GM20000 (cell line): Measurements from ENCODE around the gene PKD2.
"Not testable (repeated sequence)": the region's sequence is repeated elsewhere in the genome, so short reads cannot be mapped to it uniquely, and the experiment has no call there.

Experiments used
- DNase-seq: peaks from one replicate; pipeline ENCODE4 v3.0.0; 2012; ENCODE audit warnings: low spot score
- TF ChIP-seq, protein P1 (sequence below): IDR thresholded peaks from 2 replicates; pipeline ENCODE4 v1.5.1; 2012; ENCODE audit warnings: mild to moderate bottlenecking, control low read depth; ENCODE audit errors: extremely low read depth, missing control alignments

Gene PKD2

DNA sequence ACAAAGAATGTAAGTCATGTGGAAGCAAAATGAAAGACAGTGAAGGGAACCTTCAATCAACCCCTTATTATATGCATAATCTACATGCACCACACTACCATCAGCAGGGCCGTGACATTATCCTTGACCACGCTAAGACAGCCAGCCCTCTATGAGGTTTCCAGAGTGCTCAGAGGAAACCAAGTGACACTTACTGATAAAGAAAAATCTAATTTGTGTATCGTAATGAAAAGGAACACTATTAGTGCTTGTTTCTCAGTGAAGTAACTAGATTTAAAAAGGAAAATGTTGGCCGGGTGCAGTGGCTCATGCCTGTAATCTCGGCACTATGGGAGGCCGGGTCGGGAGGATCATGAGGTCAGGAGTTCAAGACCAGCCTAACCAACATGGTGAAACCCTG is 94.6 kb downstream of the PKD2 start:
- no peak for DNase-seq
- TF ChIP-seq, protein P1, sequence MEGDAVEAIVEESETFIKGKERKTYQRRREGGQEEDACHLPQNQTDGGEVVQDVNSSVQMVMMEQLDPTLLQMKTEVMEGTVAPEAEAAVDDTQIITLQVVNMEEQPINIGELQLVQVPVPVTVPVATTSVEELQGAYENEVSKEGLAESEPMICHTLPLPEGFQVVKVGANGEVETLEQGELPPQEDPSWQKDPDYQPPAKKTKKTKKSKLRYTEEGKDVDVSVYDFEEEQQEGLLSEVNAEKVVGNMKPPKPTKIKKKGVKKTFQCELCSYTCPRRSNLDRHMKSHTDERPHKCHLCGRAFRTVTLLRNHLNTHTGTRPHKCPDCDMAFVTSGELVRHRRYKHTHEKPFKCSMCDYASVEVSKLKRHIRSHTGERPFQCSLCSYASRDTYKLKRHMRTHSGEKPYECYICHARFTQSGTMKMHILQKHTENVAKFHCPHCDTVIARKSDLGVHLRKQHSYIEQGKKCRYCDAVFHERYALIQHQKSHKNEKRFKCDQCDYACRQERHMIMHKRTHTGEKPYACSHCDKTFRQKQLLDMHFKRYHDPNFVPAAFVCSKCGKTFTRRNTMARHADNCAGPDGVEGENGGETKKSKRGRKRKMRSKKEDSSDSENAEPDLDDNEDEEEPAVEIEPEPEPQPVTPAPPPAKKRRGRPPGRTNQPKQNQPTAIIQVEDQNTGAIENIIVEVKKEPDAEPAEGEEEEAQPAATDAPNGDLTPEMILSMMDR: no peak

DNA sequence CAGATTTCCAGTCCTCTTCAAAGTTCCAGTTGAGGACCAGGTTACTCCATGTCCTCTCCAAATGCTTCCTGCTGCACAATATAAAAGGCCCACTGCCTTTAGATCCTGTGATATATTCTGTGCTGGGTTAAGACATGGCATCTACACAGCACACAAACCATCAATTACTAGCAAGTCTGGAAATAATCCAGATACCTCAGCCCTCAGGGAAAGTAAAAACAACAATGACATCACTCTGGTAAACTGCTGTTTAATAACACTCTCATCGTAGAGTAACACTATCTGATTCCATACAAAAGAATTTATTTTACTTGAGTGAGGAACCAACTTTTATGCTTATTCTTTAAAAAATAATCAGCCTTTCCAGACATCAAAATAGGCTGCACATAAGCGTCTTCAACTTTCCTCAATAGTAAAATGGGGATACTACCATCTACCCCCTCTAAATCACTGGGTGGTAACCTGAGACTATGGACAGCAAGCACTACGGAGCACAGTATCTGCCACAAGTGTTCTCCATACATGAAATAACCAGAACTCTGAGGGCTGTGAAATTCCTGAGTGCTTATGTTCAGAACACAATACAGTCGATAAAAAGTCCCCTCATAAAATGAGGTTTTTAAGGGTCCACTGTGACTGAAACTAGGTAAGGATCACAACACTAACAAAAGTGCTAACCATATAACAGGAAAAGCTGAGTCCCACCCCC is 97.6 kb downstream of the PKD2 start:
- no peak for DNase-seq
- TF ChIP-seq, protein P1: no peak

DNA sequence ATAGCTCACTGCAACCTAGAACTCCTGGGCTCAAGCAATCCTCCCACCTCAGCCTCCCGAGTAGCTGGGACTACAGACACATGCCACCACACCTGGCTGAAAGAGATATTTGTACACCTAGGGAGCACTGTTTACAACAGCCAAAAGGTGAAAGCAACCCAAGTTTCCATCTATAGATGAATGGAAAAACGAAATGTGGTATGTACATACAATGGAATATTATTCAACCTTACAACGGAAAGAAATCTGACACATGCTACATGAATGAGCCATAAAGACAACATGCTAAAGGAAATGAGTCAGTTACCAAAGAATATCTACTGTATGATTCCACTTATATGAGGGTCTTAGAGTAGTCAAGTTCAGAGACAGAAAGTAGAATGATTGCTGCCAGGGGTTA is 98.8 kb downstream of the PKD2 start:
- DNase-seq: no peak
- TF ChIP-seq, protein P1: no peak

DNA sequence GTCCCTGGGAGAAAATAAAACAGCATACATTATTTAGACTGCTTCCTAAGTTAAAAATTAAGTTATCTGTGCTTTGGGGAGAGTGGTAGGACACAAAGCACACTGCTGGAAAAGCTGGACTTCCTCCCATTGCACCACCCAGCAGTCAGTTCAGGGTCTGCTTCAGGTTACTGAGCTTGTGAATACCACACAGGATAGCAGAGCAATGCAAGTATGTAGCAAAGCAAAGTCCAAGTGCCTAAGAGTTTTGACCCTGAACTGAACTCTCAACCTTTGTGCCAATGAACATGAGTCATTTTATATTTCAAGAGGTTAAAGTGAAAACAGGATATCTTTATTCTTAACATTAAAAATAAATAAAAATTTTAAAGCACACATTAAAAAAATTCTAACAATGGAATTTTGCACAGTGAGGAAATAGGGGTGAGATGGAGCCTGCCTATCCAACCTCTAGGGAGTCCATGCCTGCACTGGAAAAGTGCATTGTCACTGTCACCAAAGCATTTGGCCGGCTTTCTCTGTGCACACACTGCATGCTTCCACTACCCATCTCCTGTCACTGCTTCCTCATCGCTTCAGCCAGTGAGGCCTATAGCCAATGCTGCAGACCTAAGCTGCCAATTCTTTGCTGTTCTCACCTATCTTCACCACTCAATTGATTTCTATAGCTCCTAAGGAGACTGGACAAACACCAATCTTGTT is 100.1 kb downstream of the PKD2 start:
- TF ChIP-seq, protein P1: no peak
- DNase-seq: no peak

DNA sequence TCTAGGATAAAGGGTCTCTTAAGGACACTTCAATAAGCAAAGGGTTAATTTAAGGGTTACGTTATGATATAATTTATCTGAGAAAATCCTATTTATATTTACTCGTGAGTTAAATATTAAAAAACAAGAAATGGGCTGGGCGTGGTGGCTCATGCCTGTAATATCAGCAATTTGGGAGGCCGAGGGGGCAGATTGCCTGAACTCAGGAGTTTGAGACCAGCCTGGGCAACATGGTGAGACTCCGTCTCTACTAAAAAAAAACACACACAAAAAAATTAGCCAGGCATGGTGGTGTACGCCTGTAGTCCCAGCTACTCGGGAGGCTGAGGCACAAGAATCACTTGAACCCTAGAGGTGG is 100.7 kb downstream of the PKD2 start:
- not testable (repeated sequence) for DNase-seq

DNA sequence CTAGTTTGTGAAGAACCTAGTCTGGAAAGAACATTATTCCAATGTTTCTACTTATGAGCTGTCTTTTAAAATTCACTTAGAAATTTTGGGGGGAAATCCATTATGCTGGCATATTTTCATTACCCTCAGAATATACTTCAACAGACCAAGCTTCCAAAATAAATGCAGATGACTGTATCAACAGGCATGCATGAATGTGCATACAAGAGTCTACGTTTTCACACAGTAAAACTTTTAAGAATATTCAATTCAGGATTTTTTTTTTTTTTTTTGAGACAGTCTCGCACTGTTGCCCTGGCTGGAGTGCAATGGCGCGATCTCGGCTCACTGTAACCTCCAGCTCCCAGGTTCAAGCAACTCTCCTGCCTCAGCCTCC is 101.3 kb downstream of the PKD2 start:
- no peak for DNase-seq
- TF ChIP-seq, protein P1: no peak

DNA sequence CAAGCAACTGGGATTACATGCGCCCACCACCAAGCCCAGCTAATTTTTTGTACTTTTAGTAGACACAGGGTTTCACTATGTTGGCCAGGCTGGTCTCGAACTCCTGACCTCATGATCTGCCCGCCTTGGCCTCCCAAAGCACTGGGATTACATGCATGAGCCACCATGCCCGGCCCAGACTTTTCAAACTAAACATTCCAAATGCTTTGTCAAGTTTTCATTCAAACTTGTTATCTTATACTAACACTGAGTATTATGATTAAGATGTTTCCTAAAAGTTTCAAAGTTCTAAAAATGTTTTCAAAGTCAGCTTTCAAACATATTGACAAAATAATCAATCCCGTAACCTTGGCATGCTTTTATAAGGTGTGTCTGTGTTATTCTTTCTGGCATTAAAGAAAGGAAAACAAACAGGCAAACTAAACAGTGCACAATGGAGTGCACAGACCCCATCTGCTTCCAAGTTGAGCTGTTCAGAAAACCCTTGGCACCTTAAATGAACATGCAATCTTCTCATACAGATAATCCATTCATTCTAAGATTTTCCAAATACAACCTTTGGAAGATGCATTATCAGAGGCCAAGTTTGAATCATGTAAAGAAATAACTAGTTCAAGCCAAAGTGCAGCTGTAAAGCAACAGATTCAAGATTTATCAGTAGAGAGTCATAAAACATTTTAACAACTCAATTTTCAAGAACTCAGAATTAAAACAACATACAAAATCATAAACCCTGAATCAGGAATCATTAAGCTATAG is 101.9 kb downstream of the PKD2 start:
- no peak for DNase-seq

More for the DNA sequence above, 101.9 kb downstream of the PKD2 start:
- TF ChIP-seq, protein P1: no peak
